RCC 7860 (cell line): ENCODE data around the gene LSS.

Experiments
- DNase-seq: peaks from one replicate; pipeline ENCODE4 v3.0.0-alpha.2; 2015; ENCODE audit warnings: low spot score
- FAIRE-seq: peaks from 2 replicates; lab custom pipeline; 2012; peaks lifted over from hg19 to GRCh38; lab: Jason Lieb, UNC

Gene LSS

GRCh38 chr21:46228345-46229051 lies at the start of gene LSS:
Gene LSS, minus strand, starts transcription at chr21:46228774. Its CDS starts 29 bp downstream, at chr21:46228745.
- DNase-seq (peak; percentile 91), FAIRE-seq (no peak)

GRCh38 chr21:46274797-46275390 lies 46.3 kb upstream of the LSS start:
- no peak for DNase-seq
- no peak for FAIRE-seq

- DNase-seq (no peak), FAIRE-seq (no peak)
These were observed 44.8 kb upstream of the LSS start for GRCh38 chr21:46273341-46273740.

- peak; percentile 93 for DNase-seq
- peak; percentile 97 for FAIRE-seq
These were observed 40.9 kb upstream of the LSS start for GRCh38 chr21:46269466-46269865.

GRCh38 chr21:46268371-46268770 lies 39.8 kb upstream of the LSS start:
- DNase-seq = no peak
- FAIRE-seq = no peak

- no peak for DNase-seq
- FAIRE-seq = no peak
These were observed 38.4 kb upstream of the LSS start for GRCh38 chr21:46266946-46267345.

GRCh38 chr21:46265736-46266525 lies 37.4 kb upstream of the LSS start:
- DNase-seq (no peak), FAIRE-seq (no peak)

- DNase-seq = no peak
- FAIRE-seq = no peak
These were observed 36.1 kb upstream of the LSS start for GRCh38 chr21:46264690-46265144.

GRCh38 chr21:46264046-46264689 lies 35.6 kb upstream of the LSS start:
- no peak for DNase-seq

GRCh38 chr21:46256501-46256994 lies 28.0 kb upstream of the LSS start:
- DNase-seq = no peak
- FAIRE-seq = no peak

More at GRCh38 chr21:46264046-46264689, 35.6 kb upstream of the LSS start:
- FAIRE-seq = no peak

GRCh38 chr21:46255758-46256337 lies 27.3 kb upstream of the LSS start:
- DNase-seq = no peak
- no peak for FAIRE-seq

- no peak for DNase-seq
These were observed 26.6 kb upstream of the LSS start for GRCh38 chr21:46255166-46255565.

GRCh38 chr21:46254208-46254975 lies 25.8 kb upstream of the LSS start:
- FAIRE-seq = no peak
- DNase-seq = no peak

More at GRCh38 chr21:46255166-46255565, 26.6 kb upstream of the LSS start:
- FAIRE-seq = no peak

GRCh38 chr21:46253610-46254124 lies 25.1 kb upstream of the LSS start:
- no peak for FAIRE-seq
- DNase-seq = no peak

- FAIRE-seq = no peak
- no peak for DNase-seq
These were observed 24.3 kb upstream of the LSS start for GRCh38 chr21:46252840-46253239.

- DNase-seq = no peak
- FAIRE-seq = no peak
These were observed 21.7 kb upstream of the LSS start for GRCh38 chr21:46250146-46250725.

GRCh38 chr21:46248827-46249226 lies 20.3 kb upstream of the LSS start:
- no peak for DNase-seq
- no peak for FAIRE-seq

- no peak for FAIRE-seq
- DNase-seq = no peak
These were observed 19.8 kb upstream of the LSS start for GRCh38 chr21:46248422-46248782.

- no peak for FAIRE-seq
- no peak for DNase-seq
These were observed 19.3 kb upstream of the LSS start for GRCh38 chr21:46247699-46248421.
